ENCODE results near the gene ITGB5.

ITGB5 gene

GRCh38 chr3:124814620-124815421 lies 72.3 kb downstream of the ITGB5 start:
- Histone ChIP-seq H3K9me2 (ENCODE audit: low read depth, low read length) (no peaks in the 10 kb centered on the region), H2AFZ (ENCODE audit: low read length) (no peak overlapping the region), H3K4me1 (ENCODE audit: insufficient read depth, low read length, severe bottlenecking) (no peaks in the 10 kb centered on the region), H3K4me3 (ENCODE audit: low read depth, low read length, poor library complexity, severe bottlenecking) (no peak overlapping the region), H3K4me2 (ENCODE audit: low read length) (no peak overlapping the region), H3K79me2 (ENCODE audit: insufficient read depth, low read length) (no peaks in the 10 kb centered on the region), H3K9ac (ENCODE audit: low read length) (no peak overlapping the region), H3K9me3 (ENCODE audit: low read length) (no peaks in the 10 kb centered on the region), H4K20me1 (ENCODE audit: insufficient read depth, low read length) (no peaks in the 10 kb centered on the region), H3F3A (ENCODE audit: insufficient read depth, low read length) (no peaks in the 10 kb centered on the region), H3K27ac (ENCODE audit: low read depth, low read length, poor library complexity, severe bottlenecking) (no peak overlapping the region), H3K27me3 (ENCODE audit: insufficient read depth, low read length) (no peaks in the 10 kb centered on the region), H3K36me3 (ENCODE audit: insufficient read depth, low read length) (no peaks in the 10 kb centered on the region)
- no peak for TF ChIP-seq EZH2 (IDR thresholded peaks at IDR 0.05; ENCODE audit: borderline replicate concordance, low read length)
- no peak for TF ChIP-seq CTCF (IDR thresholded peaks at IDR 0.05; ENCODE audit: low read length)

- Histone ChIP-seq H3K9me2 (ENCODE audit: low read depth, low read length) (no peaks in the 10 kb centered on the region), H3K36me3 (ENCODE audit: insufficient read depth, low read length) (no peaks in the 10 kb centered on the region), H2AFZ (ENCODE audit: low read length) (no peak overlapping the region), H3K4me1 (ENCODE audit: insufficient read depth, low read length, severe bottlenecking) (no peaks in the 10 kb centered on the region), H3K9ac (ENCODE audit: low read length) (no peak overlapping the region), H4K20me1 (ENCODE audit: insufficient read depth, low read length) (no peaks in the 10 kb centered on the region), H3K9me3 (ENCODE audit: low read length) (no peaks in the 10 kb centered on the region), H3K4me2 (ENCODE audit: low read length) (no peak overlapping the region), H3K4me3 (ENCODE audit: low read depth, low read length, poor library complexity, severe bottlenecking) (no peak overlapping the region), H3F3A (ENCODE audit: insufficient read depth, low read length) (no peaks in the 10 kb centered on the region), H3K79me2 (ENCODE audit: insufficient read depth, low read length) (no peaks in the 10 kb centered on the region), H3K27me3 (ENCODE audit: insufficient read depth, low read length) (no peaks in the 10 kb centered on the region), H3K27ac (ENCODE audit: low read depth, low read length, poor library complexity, severe bottlenecking) (no peak overlapping the region)
- TF ChIP-seq CTCF (IDR thresholded peaks at IDR 0.05; ENCODE audit: low read length), result no peak
- no peak for TF ChIP-seq EZH2 (IDR thresholded peaks at IDR 0.05; ENCODE audit: borderline replicate concordance, low read length)
Measured at GRCh38 chr3:124813541-124813940, 73.6 kb downstream of the ITGB5 start.

- H3K9me3 ChIP-seq (ENCODE audit: low read length), result no peaks in the 10 kb centered on the region
- H3K9ac ChIP-seq (ENCODE audit: low read length), result no peak overlapping the region
- H3K4me3 ChIP-seq (ENCODE audit: low read depth, low read length, poor library complexity, severe bottlenecking), result no peak overlapping the region
- TF ChIP-seq EZH2 (IDR thresholded peaks at IDR 0.05; ENCODE audit: borderline replicate concordance, low read length) (no peak), CTCF (IDR thresholded peaks at IDR 0.05; ENCODE audit: low read length) (no peak)
- no peaks in the 10 kb centered on the region for H3K36me3 ChIP-seq (ENCODE audit: insufficient read depth, low read length)
- no peaks in the 10 kb centered on the region for H3K79me2 ChIP-seq (ENCODE audit: insufficient read depth, low read length)
- no peak overlapping the region for H3K27ac ChIP-seq (ENCODE audit: low read depth, low read length, poor library complexity, severe bottlenecking)
- no peaks in the 10 kb centered on the region for H3K4me1 ChIP-seq (ENCODE audit: insufficient read depth, low read length, severe bottlenecking)
- H3F3A ChIP-seq (ENCODE audit: insufficient read depth, low read length), result no peaks in the 10 kb centered on the region
- H3K27me3 ChIP-seq (ENCODE audit: insufficient read depth, low read length), result no peaks in the 10 kb centered on the region
- no peaks in the 10 kb centered on the region for H3K9me2 ChIP-seq (ENCODE audit: low read depth, low read length)
- no peak overlapping the region for H3K4me2 ChIP-seq (ENCODE audit: low read length)
- no peak overlapping the region for H2AFZ ChIP-seq (ENCODE audit: low read length)
- H4K20me1 ChIP-seq (ENCODE audit: insufficient read depth, low read length), result no peaks in the 10 kb centered on the region
Measured at GRCh38 chr3:124812291-124813265, 74.6 kb downstream of the ITGB5 start.

Data from OCI-LY1 (cell line).